HG03196 (cell line): Measurements from ENCODE around the gene PRM1.

ENCODE experiments used
- ATAC-seq: cut with Tn5 transposase; IDR thresholded peaks from one replicate; pipeline ENCODE4 v1.9.1; 2021; ENCODE audit not compliant: unreplicated experiment

The PRM1 gene

DNA sequence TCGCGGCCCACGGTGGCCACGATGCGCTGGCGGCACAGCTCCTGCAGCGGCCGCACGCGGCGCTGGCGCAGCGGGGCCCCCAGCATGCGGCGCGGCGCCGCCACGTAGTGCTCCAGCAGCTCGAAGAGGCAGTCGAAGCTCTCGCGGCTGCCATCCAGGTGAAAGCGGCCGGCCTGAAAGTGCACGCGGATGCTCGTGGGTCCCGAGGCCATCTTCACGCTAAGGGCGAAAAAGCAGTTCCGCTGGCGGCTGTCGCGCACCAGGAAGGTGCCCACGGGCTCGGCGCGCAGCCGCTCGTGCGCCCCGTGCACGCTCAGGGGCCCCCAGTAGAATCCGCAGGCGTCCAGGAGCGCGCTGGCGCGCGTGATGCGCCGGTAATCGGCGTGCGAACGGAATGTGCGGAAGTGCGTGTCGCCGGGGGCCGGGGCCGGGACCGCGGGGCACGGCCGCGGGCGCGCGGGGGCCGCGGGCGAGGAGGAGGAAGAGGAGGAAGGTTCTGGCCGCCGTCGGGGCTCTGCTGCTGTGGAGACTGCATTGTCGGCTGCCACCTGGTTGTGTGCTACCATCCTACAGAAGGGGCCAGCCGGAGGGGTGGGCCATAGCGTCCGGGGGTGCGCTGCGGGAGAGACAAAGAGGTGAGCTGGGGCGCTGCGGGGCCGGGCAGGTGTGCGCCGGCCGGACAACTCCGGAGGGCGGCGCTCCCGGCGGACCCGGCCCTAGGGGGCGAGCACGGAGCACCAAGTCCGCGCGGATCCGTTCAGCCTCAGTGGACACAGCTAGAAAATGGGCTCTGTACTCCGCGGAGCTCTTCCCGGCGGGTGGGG lies 26.0 kb downstream of the PRM1 start:
- no peak for ATAC-seq

DNA sequence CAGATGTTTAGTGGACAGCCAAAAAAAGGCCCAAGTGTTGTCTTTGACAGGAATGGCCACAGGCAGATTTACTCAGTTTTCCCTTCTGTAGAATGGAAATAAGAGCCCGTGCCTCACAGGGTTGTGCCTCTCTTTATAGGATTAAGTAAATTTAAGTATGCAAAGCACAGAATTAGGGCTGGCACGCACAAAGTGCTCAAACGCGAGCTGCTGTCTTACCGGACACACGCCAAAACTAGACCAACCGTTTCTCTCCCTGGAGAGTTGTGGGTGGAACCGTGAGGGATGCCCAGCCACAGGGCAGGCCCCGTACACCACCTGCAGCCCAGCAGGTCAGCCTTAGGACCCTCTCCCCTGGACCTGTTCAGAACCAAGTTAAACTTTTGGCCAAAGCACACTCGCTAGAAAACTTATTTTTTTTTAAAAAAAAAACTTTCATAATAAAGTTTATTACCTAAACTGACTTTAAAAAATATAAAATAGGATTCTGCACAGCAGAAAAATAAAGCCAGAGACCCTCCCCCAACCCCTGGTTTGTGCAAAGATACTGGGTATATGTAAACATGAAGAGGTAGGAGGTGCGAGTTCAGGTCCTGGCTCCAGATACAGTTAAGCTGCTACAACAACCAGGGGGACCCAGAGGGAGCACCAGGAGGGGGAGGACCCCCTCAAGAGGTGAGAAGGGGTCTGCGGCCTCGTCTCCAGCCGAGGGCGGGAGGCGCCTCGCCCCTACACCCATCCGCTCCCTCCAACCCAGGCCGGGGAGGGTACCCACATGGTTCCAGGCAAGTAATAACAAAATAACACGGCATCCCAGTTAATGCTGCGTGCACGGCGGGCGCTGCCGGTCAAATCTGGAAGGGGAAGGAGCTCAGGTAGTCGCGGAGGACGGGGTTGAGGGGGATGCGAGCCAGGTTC lies 26.9 kb downstream of the PRM1 start:
- no peak for ATAC-seq

DNA sequence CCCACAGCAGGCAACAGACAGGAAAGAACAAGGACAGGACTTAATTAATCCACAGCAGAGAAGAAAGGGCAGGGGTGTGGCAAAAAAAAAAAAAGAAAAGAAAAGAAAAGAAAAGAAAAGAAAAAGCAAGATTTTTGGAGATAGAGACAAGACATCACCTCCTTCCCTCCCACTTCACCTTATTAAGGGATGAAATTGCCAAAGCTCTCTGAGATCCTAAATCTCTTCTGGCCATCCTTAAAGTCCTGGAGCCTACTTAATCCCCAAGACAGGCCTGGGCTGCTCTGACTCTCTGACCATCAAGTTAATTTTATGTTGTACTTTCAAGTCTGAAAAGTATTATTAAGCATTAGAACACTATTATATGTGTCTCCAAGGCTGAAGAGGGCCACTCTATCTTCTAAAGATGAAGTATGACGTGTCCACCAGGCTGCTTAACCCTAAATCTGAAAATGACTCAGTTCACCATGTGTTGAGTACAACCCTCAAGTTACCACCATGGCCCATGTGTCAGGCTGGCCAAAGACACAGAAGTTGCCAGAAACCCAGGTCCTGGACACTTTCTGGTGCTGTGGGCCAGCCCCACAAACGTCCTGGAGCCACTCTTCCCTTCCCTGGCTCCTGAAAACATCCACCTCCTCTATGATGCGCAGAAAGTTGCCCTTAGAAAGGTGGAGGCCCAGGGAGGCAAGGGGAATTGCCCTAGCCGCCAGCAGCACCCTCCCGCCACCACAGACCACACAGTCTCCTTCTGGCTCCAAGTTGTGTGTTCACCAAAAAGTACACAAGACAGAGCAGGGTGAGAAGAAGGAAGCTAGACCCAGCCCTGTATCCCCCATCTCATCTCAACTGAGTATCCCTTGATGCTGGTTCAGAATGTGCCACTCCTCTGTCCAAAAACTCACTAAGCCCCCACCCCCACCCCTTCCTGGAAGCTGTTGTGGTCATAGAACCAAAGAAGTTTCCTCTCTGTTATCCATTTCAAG lies 27.8 kb downstream of the PRM1 start:
- no peak for ATAC-seq

DNA sequence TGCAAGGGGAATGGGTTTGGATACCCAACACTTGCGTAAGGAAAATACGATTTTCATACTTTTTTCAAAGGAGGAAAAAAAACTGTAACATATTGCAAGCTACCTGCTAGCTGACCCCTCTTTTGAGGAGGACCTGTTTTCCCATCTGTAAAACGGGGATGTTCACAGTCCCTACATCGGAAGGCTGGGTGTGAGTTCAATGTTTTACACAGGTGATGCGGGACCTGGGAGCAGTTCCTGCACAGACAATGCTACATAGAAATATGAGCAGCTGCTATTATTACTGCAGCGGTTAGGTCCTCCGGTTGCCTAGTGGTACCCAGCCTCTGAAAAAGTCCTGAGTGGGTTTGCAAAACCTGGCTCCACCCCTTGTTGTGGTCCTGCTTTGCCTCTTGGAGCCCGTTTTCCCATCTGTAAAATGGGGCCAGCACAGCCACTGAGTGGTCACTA lies 28.6 kb downstream of the PRM1 start:
- no peak for ATAC-seq

DNA sequence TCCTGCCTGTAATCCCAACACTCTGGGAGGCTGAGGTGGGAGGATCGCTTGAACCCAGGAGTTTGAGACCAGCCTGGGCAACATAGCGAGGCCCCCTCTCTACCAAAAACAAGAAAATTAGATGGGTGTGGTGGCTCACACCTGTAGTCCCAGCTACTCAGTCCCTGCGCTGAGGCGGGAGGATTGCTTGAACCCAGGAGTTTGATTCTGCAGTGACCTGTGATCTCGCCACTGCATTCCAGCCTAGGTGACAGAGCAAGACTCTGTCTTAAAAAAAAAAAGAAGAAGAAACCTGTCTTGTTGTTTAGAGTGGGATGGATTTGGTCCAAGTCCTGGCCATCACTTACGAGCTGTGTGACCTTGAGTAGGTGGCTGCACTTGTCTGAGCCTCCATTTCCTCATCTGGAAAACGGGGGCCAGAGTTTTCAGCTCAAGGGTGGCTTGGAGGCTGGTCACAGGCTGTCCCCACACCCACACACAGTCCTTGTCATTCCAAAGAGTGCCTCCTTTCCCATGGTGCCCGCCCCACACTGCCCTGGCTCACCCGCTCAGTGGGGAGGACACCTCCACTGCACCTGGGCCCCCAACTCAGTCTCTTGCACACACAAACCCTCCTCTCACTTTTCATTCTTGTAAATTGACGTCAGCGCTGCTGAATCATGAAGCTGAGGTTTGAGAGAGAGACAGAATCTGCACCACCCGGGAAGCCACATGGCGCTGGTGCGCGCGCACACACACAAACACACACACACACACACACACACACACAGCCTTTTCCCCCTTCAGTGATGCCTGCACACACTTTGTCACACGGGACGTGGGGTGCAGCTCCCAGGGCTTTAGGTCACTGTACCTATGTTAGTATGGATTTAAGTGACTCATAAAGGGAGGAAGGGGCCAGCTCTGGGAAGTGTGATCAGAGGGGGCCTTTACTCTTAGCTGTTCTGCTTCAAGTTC lies 29.3 kb downstream of the PRM1 start:
- no peak for ATAC-seq

DNA sequence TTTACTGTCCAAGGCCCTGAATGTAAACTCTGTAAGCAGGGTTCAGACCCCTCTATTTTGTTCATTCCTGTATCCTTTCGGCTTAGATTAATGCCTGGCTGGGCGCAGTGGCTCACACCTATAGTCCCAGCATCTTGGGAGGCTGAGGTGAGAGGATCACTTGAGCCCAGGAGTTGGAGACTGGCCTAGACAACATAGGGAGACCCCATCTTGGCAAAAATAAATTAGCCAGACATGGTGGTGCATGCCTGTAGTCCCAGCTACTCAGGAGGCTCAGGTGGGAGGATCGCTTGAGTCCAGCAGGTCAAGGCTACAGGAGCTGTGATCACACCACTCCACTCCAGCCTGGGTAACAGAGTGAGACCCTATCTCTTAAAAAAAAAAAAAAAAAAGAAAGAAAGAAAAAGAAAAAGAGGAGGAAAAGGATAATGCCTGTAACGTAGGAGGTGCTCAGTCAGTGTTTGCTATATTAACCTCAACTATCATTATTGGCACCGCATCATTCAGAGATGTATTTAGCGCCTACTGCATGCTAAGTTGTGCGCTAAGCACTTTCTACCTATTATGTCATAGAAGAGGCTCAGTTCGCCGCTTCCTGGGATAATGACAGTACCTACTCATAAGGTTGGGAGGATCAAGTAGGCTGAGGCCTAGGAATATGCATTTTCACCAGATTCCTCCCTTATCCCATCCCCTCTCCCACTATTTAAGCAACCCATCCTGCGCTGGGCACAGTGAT lies 30.2 kb downstream of the PRM1 start:
- ATAC-seq, result no peak

DNA sequence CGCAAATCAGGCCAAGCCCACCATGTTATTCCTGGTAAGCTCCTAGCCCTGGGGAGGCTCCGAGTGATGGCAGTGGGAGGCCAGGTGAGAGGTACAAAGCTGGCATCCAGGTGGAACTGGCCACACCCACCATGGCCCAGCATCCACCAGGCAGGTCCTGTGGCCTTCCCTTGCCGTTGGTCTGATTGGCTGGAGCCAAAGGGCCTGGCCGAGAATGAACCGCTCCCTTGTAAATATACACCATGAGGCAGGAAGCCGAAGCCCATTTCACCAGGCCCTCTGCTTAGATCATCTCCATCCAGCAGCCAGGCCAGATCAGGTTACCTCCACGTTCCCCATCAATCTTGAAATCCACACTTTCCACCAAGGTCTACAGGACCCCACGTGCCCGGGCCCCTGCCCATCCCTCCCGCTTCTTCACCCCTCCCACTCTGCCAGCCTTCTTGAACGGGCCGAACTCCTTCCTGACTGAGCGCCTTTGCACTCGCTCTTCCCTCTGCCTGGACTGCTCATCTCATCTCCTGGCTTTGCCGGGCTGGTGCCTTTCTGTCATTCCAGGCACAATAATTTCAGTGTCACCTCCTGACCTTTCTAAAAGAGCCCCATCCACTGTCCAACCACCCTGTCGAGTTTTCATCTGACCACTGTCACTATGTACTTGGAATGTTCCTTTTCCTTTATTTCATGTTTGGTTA lies 30.9 kb downstream of the PRM1 start:
- ATAC-seq, result no peak

DNA sequence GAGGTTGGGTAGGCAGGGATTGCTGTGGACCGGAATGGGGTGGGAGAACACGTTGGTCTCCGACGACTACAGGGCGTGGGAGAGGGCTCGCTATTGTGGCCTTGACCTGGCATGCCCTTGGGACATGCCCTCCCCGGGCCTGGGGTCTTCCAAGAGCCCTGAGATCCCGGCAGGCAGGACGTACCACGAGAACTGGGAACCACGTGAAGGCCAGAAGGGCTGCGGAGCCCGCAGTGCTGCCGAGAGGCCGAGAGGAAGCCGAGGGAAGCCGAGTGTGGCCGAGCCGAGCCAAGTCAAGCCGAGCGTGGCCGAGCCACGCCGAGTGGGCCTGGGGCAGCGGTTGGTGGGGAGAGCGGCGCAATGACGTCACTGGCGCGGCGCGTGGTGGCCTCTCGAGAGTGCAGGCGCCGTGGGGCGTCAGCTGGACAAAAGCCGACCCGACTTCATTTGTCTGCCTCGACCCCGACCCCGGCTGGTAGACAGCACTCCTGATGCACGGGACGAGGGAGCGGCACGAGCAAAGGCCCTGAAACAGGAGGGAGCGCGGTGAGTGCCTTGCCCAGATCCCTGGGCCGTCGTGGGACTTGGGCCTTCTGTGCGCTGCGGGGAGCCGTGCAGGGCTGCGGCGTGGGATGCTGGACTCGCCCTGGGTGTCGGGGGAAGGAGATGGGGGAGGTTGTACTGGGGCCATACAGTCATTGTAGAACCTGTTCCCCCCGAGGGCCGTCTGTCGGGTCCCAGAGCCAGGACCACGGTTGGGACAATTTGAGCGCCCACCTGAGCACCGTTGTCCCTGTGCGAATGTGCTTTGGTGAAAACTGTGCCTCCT lies 31.7 kb downstream of the PRM1 start:
- no peak for ATAC-seq

DNA sequence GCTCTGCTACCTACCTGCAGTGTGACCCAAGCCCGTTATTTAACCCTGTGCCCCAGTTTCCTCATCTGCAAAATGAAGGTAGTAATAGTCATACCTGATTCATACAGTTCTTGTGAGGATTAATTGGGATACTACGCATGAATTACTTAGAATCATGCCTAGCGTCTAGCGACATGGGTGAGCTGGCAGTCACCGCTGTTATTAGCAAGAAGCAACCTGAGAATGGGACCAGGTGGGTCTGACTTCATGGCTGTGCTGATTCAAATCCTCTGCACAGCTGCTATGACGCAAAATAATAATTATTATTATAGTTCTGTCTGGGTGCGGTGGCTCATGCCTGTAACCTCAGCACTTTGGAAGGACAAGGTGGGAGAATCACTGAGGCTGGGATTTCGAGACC lies 33.0 kb downstream of the PRM1 start:
- ATAC-seq, result no peak

DNA sequence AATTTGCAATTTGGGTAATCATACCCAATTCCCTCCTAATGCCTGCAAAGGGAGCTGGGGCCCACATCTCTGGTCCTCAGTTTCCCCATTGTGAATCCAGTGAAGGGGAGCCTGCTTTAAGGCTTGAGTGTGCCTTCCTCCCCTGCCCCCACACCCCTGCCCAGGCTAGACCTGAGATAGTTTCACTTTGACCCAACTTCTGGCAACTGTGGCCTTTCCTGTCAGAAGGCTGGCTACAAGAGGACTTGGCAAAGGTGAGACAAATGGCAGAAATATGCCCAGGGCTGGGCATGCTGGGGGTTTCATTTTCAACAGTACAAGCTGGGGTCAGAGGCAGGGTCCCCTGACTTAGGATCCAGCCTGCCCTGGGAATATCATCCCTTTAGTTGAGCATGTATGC lies 35.1 kb downstream of the PRM1 start:
- no peak for ATAC-seq

DNA sequence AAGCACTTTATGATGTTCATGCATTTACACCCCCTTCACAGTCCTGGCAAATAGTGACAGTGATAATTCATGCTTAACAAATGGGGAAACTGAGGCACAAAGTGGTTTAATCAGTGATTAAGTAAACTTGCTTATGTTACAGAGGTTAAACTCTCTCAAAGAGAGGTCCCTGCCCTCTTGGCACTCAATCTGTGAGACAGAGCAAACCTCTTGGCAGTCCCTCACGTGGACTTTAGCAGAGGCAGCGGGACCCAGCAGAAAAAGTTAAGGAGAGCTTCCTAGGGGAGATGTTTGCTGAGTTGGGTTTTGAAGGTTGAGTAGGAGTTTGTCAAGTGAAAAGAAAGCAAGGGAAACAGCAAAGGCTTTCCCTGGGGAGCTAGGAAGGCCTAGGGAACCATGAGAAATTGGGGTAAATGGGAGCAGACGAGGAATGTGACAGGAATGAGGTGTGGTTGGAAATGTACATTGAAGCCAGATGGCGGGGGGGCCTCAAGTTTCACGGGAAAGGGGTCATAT lies 35.9 kb downstream of the PRM1 start:
- ATAC-seq, result no peak

DNA sequence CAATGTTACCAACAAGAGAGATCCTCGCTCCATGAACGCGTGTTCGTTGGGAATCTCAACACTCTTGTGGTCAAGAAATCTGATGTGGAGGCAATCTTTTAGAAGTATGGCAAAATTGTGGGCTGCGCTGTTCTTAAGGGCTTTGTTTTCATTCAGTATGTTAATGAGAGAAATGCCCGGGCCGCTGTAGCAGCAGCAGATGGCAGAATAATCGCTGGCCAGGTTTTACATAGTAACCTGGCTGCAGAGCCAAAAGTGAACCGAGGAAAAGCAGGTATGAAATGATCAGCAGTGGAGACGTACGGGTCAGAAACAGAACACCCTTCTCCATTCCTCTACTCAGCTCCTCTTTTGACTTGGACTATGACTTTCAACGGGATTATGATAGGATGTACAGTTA lies 38.5 kb downstream of the PRM1 start:
- ATAC-seq, result no peak

DNA sequence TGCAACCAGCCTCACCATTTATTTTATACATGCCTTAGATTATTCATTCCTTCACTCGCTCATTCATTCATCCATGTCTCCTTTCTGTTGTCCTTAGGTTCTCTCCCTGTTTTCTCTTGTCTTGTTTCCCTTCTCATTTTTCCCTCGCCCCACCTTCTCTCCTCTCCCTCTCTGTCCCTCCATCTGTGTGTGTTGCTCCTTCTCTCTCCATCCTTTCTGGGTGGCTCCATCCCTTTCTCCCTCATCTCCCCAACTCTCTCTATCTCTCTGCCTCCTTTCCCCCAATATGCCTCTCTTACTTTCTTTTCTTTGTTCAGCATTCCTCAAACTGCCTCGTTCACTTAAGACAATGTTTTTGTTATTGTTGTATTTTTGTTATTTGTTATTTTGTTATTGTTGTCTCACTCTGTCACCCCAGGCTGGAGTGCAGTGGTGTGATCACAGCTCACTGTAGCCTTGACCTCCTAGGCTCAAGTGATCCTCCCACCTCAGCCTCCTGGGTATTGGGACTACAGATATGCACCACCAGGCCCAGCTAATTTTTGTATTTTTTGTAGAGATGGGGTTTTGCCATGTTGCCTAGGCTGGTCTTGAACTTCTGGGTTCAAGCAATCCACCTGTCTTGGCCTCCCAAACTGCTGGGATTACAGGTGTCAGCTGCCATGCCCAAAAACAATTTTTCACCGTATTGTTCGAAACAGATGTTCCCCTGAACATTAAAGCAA lies 39.5 kb downstream of the PRM1 start:
- no peak for ATAC-seq

DNA sequence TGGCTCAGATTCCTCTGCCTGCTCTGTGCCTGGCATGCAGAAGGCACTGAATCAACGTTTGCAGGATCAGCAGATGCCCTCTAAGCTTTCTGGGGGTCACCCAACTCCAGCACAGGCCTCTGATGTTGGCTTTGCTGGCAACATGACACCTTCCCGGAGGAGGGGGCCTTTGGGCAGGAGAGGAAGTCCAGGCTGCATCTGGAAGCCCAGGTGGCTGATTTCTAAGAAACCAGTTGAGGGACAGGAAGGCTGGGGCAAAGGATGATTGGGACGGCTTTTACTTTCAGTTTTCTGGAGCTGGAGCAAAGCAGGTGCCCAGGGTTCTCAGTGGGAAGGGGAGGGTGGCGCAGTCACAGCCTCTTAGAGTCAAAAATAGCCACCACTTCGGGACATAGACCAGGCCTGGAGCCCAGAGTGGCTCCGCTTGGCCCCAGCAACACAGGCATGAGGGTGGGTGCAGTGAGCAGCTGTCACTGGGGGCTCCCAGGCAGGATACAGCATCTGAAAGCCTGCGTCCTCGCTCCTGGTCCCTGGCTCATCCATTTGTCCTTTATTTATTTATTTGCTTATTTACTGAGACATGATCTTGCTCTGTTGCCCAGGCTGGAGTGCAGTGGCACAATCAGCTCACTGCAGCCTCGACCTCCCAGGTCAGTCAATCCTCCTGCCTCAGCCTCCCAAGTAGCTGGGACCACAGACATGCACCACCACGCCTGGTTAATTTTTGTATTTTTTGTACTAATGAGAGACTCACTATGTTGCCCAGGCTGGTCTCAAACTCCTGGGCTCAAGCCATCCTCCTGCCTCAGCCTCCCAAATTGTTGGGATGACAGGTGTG lies 40.3 kb downstream of the PRM1 start:
- no peak for ATAC-seq

DNA sequence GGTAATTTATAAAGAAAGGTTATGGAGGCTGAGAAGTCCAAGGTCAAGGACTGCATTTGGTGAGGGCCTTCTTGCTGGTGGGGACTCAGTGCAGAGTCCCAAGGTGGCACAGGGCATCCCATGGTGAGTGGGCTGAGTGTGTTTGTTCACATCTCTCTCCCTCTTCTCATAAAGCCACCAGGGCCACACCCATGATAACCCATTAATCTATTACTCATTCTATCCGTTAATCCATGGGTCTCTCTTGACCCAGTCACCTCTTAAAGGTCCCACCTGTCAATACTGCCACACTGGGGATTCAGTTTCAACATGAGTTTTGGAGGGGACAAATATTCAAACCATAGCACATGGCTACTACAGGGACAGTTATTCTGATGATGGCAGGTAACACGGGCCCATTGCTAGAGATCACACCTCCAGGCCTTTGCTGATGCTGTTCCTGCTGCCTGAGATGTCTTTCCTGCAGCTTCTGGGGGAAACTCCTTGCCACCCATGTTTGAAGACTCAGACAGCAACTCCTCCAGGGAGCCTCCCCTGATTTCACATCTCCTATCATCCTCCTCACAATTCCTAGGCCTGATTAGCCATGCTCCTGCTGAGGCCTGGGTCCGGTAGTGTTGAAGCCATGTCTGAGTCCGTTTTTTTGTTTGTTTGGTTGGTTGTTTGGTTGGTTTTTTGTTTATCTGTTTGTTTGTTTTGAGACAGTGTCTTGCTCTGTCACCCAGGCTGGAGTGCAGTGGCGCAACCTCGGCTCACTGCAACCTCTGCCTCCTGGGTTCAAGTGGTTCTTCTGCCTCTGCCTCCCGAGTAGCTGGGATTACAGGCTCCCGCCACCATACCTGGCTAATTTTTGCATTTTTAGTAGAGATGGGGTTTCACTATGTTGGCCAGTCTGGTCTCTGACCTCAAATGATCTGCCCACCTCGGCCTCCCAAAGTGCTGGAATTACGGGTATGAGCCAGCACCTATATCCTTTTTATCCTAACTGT lies 41.2 kb downstream of the PRM1 start:
- no peak for ATAC-seq
